GM23338 (cell line): ENCODE results near the gene PPP1R9B. TPM values are rescaled to one million over a fixed set of nuclear protein-coding genes. Genes with fewer than 3 reads are reported as not detected.

ENCODE experiments used
- ATAC-seq: fragments of 200-7000 bp; cut with Tn5 transposase; 3 replicates; pipeline ENCODE4 v1.9.1; 2020
- DNase-seq: peaks from one replicate; pipeline ENCODE4 v3.0.0-alpha.2; 2015; ENCODE audit warnings: low spot score
- H2AFZ ChIP-seq: fragments of 200-600 bp; sonication (generic); 2 replicates; pipeline ENCODE4 v1.8.0; 2016; ENCODE audit warnings: antibody characterized with exemption, mild to moderate bottlenecking, moderate library complexity
- H3F3A ChIP-seq: fragments of 200-600 bp; sonication (generic); replicated peaks from 2 replicates; pipeline ENCODE4 v1.8.0; 2017; ENCODE audit warnings: antibody characterized with exemption, mixed run types, low read depth
- H3K27ac ChIP-seq: fragments of 200-600 bp; sonication (generic); 2 replicates; pipeline ENCODE4 v1.6.1; 2016; ENCODE audit warnings: low read depth
- H3K27me3 ChIP-seq: fragments of 200-600 bp; sonication (generic); 2 replicates; pipeline ENCODE4 v1.8.0; 2016; ENCODE audit warnings: mild to moderate bottlenecking, mixed run types, moderate library complexity; ENCODE audit not compliant: insufficient read depth
- H3K36me3 ChIP-seq: fragments of 200-600 bp; sonication (generic); 2 replicates; pipeline ENCODE4 v1.8.0; 2016; ENCODE audit warnings: mild to moderate bottlenecking; ENCODE audit not compliant: insufficient read depth
- H3K4me1 ChIP-seq: fragments of 200-600 bp; sonication (generic); 2 replicates; pipeline ENCODE4 v1.8.0; 2016; ENCODE audit warnings: mild to moderate bottlenecking, moderate library complexity; ENCODE audit not compliant: insufficient read depth
- H3K4me2 ChIP-seq: fragments of 200-600 bp; sonication (generic); 2 replicates; pipeline ENCODE4 v1.7.1; 2017; ENCODE audit warnings: mixed run types
- H3K4me3 ChIP-seq: fragments of 200-600 bp; sonication (generic); 2 replicates; pipeline ENCODE4 v1.6.1; 2016; ENCODE audit warnings: mixed run types
- H3K79me2 ChIP-seq: fragments of 200-600 bp; sonication (generic); replicated peaks from 2 replicates; pipeline ENCODE4 v1.8.0; 2017; ENCODE audit warnings: mild to moderate bottlenecking; ENCODE audit not compliant: insufficient read depth
- H3K9me2 ChIP-seq: fragments of 200-600 bp; sonication (generic); 2 replicates; pipeline ENCODE4 v1.8.0; 2017; ENCODE audit not compliant: insufficient read depth
- H4K20me1 ChIP-seq: fragments of 200-600 bp; sonication (generic); replicated peaks from 2 replicates; pipeline ENCODE4 v1.8.0; 2017; ENCODE audit warnings: mild to moderate bottlenecking; ENCODE audit not compliant: insufficient read depth
- H3K27ac Mint-ChIP-seq: 2 replicates; pipeline ENCODE4 v1.8.0; 2020; ENCODE audit warnings: inconsistent platforms, mild to moderate bottlenecking, moderate library complexity, mixed read lengths
- H3K27me3 Mint-ChIP-seq: 3 replicates; pipeline ENCODE4 v1.8.0; 2022; ENCODE audit warnings: low read depth, mild to moderate bottlenecking, moderate library complexity, mixed read lengths, inconsistent platforms; ENCODE audit not compliant: insufficient read depth, poor library complexity
- H3K36me3 Mint-ChIP-seq: 3 replicates; pipeline ENCODE4 v1.8.0; 2021; ENCODE audit warnings: low read depth, mild to moderate bottlenecking, inconsistent platforms, moderate library complexity, mixed read lengths
- H3K4me1 Mint-ChIP-seq: 3 replicates; pipeline ENCODE4 v1.8.0; 2020; ENCODE audit warnings: mild to moderate bottlenecking, inconsistent platforms, mixed read lengths
- H3K4me3 Mint-ChIP-seq: 3 replicates; pipeline ENCODE4 v1.8.0; 2021; ENCODE audit warnings: moderate library complexity, mild to moderate bottlenecking, inconsistent platforms, mixed read lengths
- H3K9me3 Mint-ChIP-seq: 3 replicates; pipeline ENCODE4 v1.8.0; 2020; ENCODE audit warnings: moderate library complexity, mild to moderate bottlenecking, inconsistent platforms, mixed read lengths
- CREB1 ChIP-seq: fragments of 250-450 bp; sonication (Bioruptor Pico); IDR thresholded peaks from 2 replicates; pipeline ENCODE4 v1.5.0; 2020; ENCODE audit warnings: low read depth, mild to moderate bottlenecking, moderate library complexity
- ETS1 ChIP-seq: IDR thresholded peaks from 2 replicates; pipeline ENCODE4 v1.6.1; 2016; ENCODE audit warnings: antibody characterized with exemption
- EZH2 ChIP-seq: fragments of 200-600 bp; sonication (generic); IDR thresholded peaks from one replicate; pipeline ENCODE4 v1.8.0; 2017; ENCODE audit warnings: antibody characterized with exemption, mild to moderate bottlenecking, low read depth; ENCODE audit not compliant: unreplicated experiment
- EZH2phosphoT487 ChIP-seq: fragments of 200-600 bp; sonication (generic); IDR thresholded peaks from one replicate; pipeline ENCODE4 v1.8.1; 2018; ENCODE audit warnings: antibody characterized with exemption; ENCODE audit not compliant: unreplicated experiment
- JUNB ChIP-seq: IDR thresholded peaks from one replicate; pipeline ENCODE4 v1.6.1; 2016; ENCODE audit warnings: antibody characterized with exemption; ENCODE audit not compliant: unreplicated experiment
- NANOG ChIP-seq: IDR thresholded peaks from 2 replicates; pipeline ENCODE4 v1.6.1; 2016; ENCODE audit warnings: antibody characterized with exemption, borderline replicate concordance
- POLR2AphosphoS5 ChIP-seq: IDR thresholded peaks from 2 replicates; pipeline ENCODE4 v1.6.1; 2016; ENCODE audit warnings: antibody characterized with exemption, low read depth
- STAT1 ChIP-seq: IDR thresholded peaks from one replicate; pipeline ENCODE4 v1.6.1; 2016; ENCODE audit warnings: antibody characterized with exemption; ENCODE audit not compliant: unreplicated experiment
- ZNF114 ChIP-seq: fragments of 250-450 bp; sonication (Bioruptor Pico); IDR thresholded peaks from 2 replicates; pipeline ENCODE4 v1.5.0; 2020; ENCODE audit warnings: mild to moderate bottlenecking, moderate library complexity
- ZNF331 ChIP-seq: fragments of 250-450 bp; sonication (Bioruptor Pico); IDR thresholded peaks from 2 replicates; pipeline ENCODE4 v1.5.0; 2020; ENCODE audit warnings: low read depth, mild to moderate bottlenecking, moderate library complexity
- polyA plus RNA-seq: library from polyadenylated mRNA; unstranded; fragments of >200 nt; fragmentation: Nextera tagmentation; extraction: Ambion mirVana; gene quantifications from 2 replicates; pipeline ENCODE4 v1.2.1, GENCODE V29; 2016
- total RNA-seq: library from RNA; depleted of rRNA; stranded (reverse); fragments of >200 nt; shearing (Covaris generic); gene quantifications from 2 replicates; pipeline ENCODE4 v1.2.3, GENCODE V29; 2014
- TF ChIP-seq, protein P1 (sequence below): fragments of 250-450 bp; sonication (Bioruptor Pico); IDR thresholded peaks from 2 replicates; pipeline ENCODE4 v1.5.0; 2020; ENCODE audit warnings: mild to moderate bottlenecking, moderate library complexity
- TF ChIP-seq, protein P2 (sequence below): IDR thresholded peaks from one replicate; pipeline ENCODE4 v1.6.1; 2018; ENCODE audit warnings: antibody characterized with exemption; ENCODE audit not compliant: unreplicated experiment
- TF ChIP-seq, protein P3 (sequence below), 2 experiments: fragments of 200-600 bp in 1 of 2; sonication (generic) in 1 of 2; conservative IDR thresholded peaks; 2 replicates each; pipeline versions ENCODE4 v1.5.1 to v1.6.1; 2016 to 2017; ENCODE audit warnings: antibody characterized with exemption in 2 of 2, low read depth in 2 of 2, mild to moderate bottlenecking in 2 of 2, moderate library complexity in 1 of 2

The PPP1R9B gene
- total and polyA plus RNA-seq, 2 experiments from 2014 or later = 2.1 to 10.5 TPM

- DNase-seq (no peak), ATAC-seq (no peak)
- no peaks in the 10 kb centered on the region for H4K20me1 ChIP-seq
- H3K4me1 ChIP-seq = peaks cover 23% of the 10 kb centered on the region
- TF ChIP-seq EZH2 (no peak), JUNB (no peak), ZNF114 (CRISPR knock-in tag) (no peak), ETS1 (no peak), CREB1 (CRISPR knock-in tag) (no peak), NANOG (no peak), EZH2phosphoT487 (no peak), POLR2AphosphoS5 (no peak), ZNF331 (CRISPR knock-in tag) (no peak), STAT1 (no peak)
- TF ChIP-seq, protein P1, sequence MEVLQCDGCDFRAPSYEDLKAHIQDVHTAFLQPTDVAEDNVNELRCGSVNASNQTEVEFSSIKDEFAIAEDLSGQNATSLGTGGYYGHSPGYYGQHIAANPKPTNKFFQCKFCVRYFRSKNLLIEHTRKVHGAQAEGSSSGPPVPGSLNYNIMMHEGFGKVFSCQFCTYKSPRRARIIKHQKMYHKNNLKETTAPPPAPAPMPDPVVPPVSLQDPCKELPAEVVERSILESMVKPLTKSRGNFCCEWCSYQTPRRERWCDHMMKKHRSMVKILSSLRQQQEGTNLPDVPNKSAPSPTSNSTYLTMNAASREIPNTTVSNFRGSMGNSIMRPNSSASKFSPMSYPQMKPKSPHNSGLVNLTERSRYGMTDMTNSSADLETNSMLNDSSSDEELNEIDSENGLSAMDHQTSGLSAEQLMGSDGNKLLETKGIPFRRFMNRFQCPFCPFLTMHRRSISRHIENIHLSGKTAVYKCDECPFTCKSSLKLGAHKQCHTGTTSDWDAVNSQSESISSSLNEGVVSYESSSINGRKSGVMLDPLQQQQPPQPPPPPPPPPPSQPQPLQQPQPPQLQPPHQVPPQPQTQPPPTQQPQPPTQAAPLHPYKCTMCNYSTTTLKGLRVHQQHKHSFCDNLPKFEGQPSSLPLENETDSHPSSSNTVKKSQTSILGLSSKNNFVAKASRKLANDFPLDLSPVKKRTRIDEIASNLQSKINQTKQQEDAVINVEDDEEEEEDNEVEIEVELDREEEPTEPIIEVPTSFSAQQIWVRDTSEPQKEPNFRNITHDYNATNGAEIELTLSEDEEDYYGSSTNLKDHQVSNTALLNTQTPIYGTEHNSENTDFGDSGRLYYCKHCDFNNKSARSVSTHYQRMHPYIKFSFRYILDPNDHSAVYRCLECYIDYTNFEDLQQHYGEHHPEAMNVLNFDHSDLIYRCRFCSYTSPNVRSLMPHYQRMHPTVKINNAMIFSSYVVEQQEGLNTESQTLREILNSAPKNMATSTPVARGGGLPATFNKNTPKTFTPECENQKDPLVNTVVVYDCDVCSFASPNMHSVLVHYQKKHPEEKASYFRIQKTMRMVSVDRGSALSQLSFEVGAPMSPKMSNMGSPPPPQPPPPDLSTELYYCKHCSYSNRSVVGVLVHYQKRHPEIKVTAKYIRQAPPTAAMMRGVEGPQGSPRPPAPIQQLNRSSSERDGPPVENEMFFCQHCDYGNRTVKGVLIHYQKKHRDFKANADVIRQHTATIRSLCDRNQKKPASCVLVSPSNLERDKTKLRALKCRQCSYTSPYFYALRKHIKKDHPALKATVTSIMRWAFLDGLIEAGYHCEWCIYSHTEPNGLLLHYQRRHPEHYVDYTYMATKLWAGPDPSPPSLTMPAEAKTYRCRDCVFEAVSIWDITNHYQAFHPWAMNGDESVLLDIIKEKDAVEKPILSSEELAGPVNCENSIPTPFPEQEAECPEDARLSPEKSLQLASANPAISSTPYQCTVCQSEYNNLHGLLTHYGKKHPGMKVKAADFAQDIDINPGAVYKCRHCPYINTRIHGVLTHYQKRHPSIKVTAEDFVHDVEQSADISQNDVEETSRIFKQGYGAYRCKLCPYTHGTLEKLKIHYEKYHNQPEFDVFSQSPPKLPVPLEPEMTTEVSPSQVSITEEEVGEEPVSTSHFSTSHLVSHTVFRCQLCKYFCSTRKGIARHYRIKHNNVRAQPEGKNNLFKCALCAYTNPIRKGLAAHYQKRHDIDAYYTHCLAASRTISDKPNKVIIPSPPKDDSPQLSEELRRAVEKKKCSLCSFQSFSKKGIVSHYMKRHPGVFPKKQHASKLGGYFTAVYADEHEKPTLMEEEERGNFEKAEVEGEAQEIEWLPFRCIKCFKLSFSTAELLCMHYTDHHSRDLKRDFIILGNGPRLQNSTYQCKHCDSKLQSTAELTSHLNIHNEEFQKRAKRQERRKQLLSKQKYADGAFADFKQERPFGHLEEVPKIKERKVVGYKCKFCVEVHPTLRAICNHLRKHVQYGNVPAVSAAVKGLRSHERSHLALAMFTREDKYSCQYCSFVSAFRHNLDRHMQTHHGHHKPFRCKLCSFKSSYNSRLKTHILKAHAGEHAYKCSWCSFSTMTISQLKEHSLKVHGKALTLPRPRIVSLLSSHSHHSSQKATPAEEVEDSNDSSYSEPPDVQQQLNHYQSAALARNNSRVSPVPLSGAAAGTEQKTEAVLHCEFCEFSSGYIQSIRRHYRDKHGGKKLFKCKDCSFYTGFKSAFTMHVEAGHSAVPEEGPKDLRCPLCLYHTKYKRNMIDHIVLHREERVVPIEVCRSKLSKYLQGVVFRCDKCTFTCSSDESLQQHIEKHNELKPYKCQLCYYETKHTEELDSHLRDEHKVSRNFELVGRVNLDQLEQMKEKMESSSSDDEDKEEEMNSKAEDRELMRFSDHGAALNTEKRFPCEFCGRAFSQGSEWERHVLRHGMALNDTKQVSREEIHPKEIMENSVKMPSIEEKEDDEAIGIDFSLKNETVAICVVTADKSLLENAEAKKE (CRISPR knock-in tag) = no peak
- TF ChIP-seq, protein P2, sequence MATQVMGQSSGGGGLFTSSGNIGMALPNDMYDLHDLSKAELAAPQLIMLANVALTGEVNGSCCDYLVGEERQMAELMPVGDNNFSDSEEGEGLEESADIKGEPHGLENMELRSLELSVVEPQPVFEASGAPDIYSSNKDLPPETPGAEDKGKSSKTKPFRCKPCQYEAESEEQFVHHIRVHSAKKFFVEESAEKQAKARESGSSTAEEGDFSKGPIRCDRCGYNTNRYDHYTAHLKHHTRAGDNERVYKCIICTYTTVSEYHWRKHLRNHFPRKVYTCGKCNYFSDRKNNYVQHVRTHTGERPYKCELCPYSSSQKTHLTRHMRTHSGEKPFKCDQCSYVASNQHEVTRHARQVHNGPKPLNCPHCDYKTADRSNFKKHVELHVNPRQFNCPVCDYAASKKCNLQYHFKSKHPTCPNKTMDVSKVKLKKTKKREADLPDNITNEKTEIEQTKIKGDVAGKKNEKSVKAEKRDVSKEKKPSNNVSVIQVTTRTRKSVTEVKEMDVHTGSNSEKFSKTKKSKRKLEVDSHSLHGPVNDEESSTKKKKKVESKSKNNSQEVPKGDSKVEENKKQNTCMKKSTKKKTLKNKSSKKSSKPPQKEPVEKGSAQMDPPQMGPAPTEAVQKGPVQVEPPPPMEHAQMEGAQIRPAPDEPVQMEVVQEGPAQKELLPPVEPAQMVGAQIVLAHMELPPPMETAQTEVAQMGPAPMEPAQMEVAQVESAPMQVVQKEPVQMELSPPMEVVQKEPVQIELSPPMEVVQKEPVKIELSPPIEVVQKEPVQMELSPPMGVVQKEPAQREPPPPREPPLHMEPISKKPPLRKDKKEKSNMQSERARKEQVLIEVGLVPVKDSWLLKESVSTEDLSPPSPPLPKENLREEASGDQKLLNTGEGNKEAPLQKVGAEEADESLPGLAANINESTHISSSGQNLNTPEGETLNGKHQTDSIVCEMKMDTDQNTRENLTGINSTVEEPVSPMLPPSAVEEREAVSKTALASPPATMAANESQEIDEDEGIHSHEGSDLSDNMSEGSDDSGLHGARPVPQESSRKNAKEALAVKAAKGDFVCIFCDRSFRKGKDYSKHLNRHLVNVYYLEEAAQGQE = no peak
- TF ChIP-seq, protein P3, sequence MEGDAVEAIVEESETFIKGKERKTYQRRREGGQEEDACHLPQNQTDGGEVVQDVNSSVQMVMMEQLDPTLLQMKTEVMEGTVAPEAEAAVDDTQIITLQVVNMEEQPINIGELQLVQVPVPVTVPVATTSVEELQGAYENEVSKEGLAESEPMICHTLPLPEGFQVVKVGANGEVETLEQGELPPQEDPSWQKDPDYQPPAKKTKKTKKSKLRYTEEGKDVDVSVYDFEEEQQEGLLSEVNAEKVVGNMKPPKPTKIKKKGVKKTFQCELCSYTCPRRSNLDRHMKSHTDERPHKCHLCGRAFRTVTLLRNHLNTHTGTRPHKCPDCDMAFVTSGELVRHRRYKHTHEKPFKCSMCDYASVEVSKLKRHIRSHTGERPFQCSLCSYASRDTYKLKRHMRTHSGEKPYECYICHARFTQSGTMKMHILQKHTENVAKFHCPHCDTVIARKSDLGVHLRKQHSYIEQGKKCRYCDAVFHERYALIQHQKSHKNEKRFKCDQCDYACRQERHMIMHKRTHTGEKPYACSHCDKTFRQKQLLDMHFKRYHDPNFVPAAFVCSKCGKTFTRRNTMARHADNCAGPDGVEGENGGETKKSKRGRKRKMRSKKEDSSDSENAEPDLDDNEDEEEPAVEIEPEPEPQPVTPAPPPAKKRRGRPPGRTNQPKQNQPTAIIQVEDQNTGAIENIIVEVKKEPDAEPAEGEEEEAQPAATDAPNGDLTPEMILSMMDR (conservative IDR thresholded peaks at IDR 0.05; ENCODE audit: low read depth in 2 of 2) = no peak
- no peaks in the 10 kb centered on the region for H3K79me2 ChIP-seq
- no peaks in the 10 kb centered on the region for H3K36me3 ChIP-seq
- H2AFZ ChIP-seq = no peak overlapping the region
- Mint-ChIP-seq H3K27ac (no peak overlapping the region), H3K36me3 (no peaks in the 10 kb centered on the region), H3K4me3 (no peak overlapping the region), H3K4me1 (peaks cover 50% of the 10 kb centered on the region), H3K27me3 (peaks cover 38% of the 10 kb centered on the region), H3K9me3 (no peaks in the 10 kb centered on the region)
- no peaks in the 10 kb centered on the region for H3K9me2 ChIP-seq
- no peaks in the 10 kb centered on the region; the same call in 1 of the 2 replicates for H3F3A ChIP-seq
- H3K4me3 ChIP-seq = no peak overlapping the region
- no peak overlapping the region for H3K4me2 ChIP-seq
- H3K27ac ChIP-seq = no peak overlapping the region
- H3K27me3 ChIP-seq = peaks cover 19% of the 10 kb centered on the region; the same call in 1 of the 2 replicates
Measured at GRCh38 chr17:50125420-50125997, 25.0 kb downstream of the PPP1R9B start.
